AG04450 (cell line): ENCODE measurements around the gene LCORL. TPM values are rescaled to one million over a fixed set of nuclear protein-coding genes. Genes with fewer than 3 reads are reported as not detected.

Experiments used
- CTCF ChIA-PET: fragments of 300-600, 350-600 bp; formaldehyde crosslinking; extraction: SDS; loops from one replicate; lab custom pipeline; 2022; ENCODE audit warnings: antibody characterized with exemption, inconsistent platforms; lab: Charles Lee
- POLR2A ChIA-PET: fragments of 350-600 bp; formaldehyde crosslinking; extraction: SDS; loops from one replicate; lab custom pipeline; 2021; ENCODE audit warnings: antibody characterized with exemption, inconsistent platforms; lab: Yijun Ruan, JAX
- DNase-seq: peaks from one replicate; pipeline ENCODE4 v3.0.0-alpha.2; 2011; ENCODE audit warnings: low read depth, low spot score
- H3K27ac ChIP-seq: one replicate; pipeline ENCODE4 v1.5.1; 2012; ENCODE audit warnings: low read depth, low read length, control low read depth
- H3K27me3 ChIP-seq: one replicate; pipeline ENCODE4 v1.6.0; 2012; ENCODE audit warnings: low read length; ENCODE audit not compliant: control insufficient read depth, insufficient read depth
- H3K4me3 ChIP-seq: 2 replicates; pipeline ENCODE4 v1.5.1; 2011; ENCODE audit warnings: mild to moderate bottlenecking, low read depth, low read length, control low read depth
- H3K9me3 ChIP-seq: 2 replicates; pipeline ENCODE4 v1.5.1; 2012; ENCODE audit warnings: low read length; ENCODE audit not compliant: control insufficient read depth, insufficient read depth
- polyA plus RNA-seq: library from polyadenylated mRNA; depleted of rRNA; stranded (reverse); fragments of >200 nt; gene quantifications from 2 replicates; pipeline ENCODE4 v1.2.3, GENCODE V29; 2011
- TF ChIP-seq, protein P1 (sequence below): IDR thresholded peaks from 2 replicates; pipeline ENCODE4 v1.5.1; 2011; ENCODE audit warnings: low read depth, low read length, control low read depth, inconsistent platforms

The LCORL gene
- polyA plus RNA-seq, 1 experiment, result 7.2 TPM

DNA sequence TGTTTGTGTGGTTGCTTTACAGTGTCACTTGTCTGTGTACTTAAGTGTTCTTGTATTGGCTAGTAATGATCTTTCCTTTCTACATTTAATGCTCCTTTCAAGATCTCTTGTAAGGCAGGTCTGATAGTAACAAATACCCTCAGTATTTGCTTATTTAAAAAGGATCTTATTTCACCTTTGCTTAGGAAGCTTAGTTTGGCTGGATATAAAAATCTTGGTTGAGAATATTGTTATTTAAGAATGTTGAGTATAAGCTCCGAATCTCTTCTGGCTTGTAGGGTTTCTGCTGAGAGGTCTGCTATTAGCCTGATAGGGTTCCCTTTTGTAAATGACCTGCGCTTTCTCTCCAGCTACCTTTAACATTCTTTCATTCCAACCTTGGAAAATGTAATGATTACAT lies 35.7 kb downstream of the LCORL start:
- TF ChIP-seq, protein P1, sequence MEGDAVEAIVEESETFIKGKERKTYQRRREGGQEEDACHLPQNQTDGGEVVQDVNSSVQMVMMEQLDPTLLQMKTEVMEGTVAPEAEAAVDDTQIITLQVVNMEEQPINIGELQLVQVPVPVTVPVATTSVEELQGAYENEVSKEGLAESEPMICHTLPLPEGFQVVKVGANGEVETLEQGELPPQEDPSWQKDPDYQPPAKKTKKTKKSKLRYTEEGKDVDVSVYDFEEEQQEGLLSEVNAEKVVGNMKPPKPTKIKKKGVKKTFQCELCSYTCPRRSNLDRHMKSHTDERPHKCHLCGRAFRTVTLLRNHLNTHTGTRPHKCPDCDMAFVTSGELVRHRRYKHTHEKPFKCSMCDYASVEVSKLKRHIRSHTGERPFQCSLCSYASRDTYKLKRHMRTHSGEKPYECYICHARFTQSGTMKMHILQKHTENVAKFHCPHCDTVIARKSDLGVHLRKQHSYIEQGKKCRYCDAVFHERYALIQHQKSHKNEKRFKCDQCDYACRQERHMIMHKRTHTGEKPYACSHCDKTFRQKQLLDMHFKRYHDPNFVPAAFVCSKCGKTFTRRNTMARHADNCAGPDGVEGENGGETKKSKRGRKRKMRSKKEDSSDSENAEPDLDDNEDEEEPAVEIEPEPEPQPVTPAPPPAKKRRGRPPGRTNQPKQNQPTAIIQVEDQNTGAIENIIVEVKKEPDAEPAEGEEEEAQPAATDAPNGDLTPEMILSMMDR, result no peak
- no peak for DNase-seq
- H3K27me3 ChIP-seq, result no peaks in the 10 kb centered on the region
- ChIA-PET POLR2A (no interaction called here), CTCF (interaction anchor here (0.9 kb wide), 1 partner anchor 52 kb away, joined by 3 read pairs; no protein-coding TSS in a partner anchor)
- H3K27ac ChIP-seq, result no peak overlapping the region
- H3K4me3 ChIP-seq, result no peak overlapping the region
- no peaks in the 10 kb centered on the region for H3K9me3 ChIP-seq

GRCh38 chr4:17981063-17981462 lies 40.5 kb downstream of the LCORL start:
- ChIA-PET POLR2A (no interaction called here), CTCF (interaction anchor here (1.1 to 2.4 kb wide), 2 partner anchors 164 to 173 kb away, joined by 3 to 8 read pairs; no protein-coding TSS in a partner anchor)
- no peak for DNase-seq
- H3K27me3 ChIP-seq, result no peaks in the 10 kb centered on the region
- no peaks in the 10 kb centered on the region for H3K9me3 ChIP-seq
- no peak overlapping the region for H3K4me3 ChIP-seq
- TF ChIP-seq, protein P1, result no peak
- H3K27ac ChIP-seq, result no peak overlapping the region

- ChIA-PET POLR2A (no interaction called here), CTCF (no interaction called here)
- TF ChIP-seq, protein P1, result no peak
- Histone ChIP-seq H3K9me3 (no peaks in the 10 kb centered on the region), H3K27me3 (no peaks in the 10 kb centered on the region), H3K4me3 (no peak overlapping the region), H3K27ac (no peak overlapping the region)
- DNase-seq, result no peak
These were observed 52.8 kb downstream of the LCORL start for GRCh38 chr4:17968721-17969120.

- H3K9me3 ChIP-seq, result no peaks in the 10 kb centered on the region
- TF ChIP-seq, protein P1, result no peak
- H3K4me3 ChIP-seq, result no peak overlapping the region
- ChIA-PET CTCF (no interaction called here), POLR2A (no interaction called here)
- no peak overlapping the region for H3K27ac ChIP-seq
- DNase-seq, result no peak
- no peaks in the 10 kb centered on the region for H3K27me3 ChIP-seq
These were observed 54.5 kb downstream of the LCORL start for GRCh38 chr4:17967078-17967477.

DNA sequence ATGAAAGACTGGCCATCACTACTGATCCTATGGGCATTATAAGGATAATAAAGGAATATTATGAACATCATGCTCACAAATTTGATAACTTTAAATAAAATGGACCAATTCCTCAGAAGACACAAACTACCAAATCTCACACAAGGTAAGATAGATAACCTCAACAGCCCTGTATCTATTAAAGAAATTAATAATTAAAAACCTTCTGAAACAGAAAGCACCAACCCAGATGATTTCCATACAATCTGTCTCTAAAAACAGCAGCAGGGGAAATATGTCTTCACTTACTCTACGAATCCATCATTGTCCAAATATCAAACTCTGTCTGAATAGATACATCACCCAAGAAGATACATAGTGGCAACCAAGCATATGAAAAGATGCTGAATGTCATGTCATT lies 55.2 kb downstream of the LCORL start:
- Histone ChIP-seq H3K9me3 (no peaks in the 10 kb centered on the region), H3K27ac (no peak overlapping the region), H3K4me3 (no peak overlapping the region), H3K27me3 (no peaks in the 10 kb centered on the region)
- ChIA-PET POLR2A (no interaction called here), CTCF (no interaction called here)
- TF ChIP-seq, protein P1, result no peak
- no peak for DNase-seq
